HK-2 (cell line): Measurements from ENCODE around the gene TAAR9.

Experiments
- DNase-seq: peaks from one replicate; pipeline ENCODE4 v3.0.0-alpha.2; 2018; ENCODE audit not compliant: unreplicated experiment

TAAR9 gene

GRCh38 chr6:132537977-132538376 lies at the start of gene TAAR9:
Gene TAAR9 (plus strand): TSS chr6:132538277. CDS start chr6:132538290, 13 bp downstream.
- DNase-seq: no peak

- DNase-seq: no peak
These were observed 48.7 kb upstream of the TAAR9 start for GRCh38 chr6:132489376-132489775.

GRCh38 chr6:132490024-132490423 lies 48.1 kb upstream of the TAAR9 start:
- DNase-seq: no peak

GRCh38 chr6:132490478-132491204 lies 47.4 kb upstream of the TAAR9 start:
- no peak for DNase-seq

GRCh38 chr6:132491303-132491702 lies 46.8 kb upstream of the TAAR9 start:
- DNase-seq: no peak

GRCh38 chr6:132491881-132492280 lies 46.2 kb upstream of the TAAR9 start:
- DNase-seq: no peak

GRCh38 chr6:132494954-132495353 lies 43.1 kb upstream of the TAAR9 start:
- no peak for DNase-seq

GRCh38 chr6:132495604-132496079 lies 42.4 kb upstream of the TAAR9 start:
- DNase-seq: no peak

GRCh38 chr6:132496519-132497180 lies 41.4 kb upstream of the TAAR9 start:
- DNase-seq: no peak

GRCh38 chr6:132498638-132499037 lies 39.4 kb upstream of the TAAR9 start:
- no peak for DNase-seq

GRCh38 chr6:132499757-132500156 lies 38.3 kb upstream of the TAAR9 start:
- no peak for DNase-seq

- DNase-seq: no peak
These were observed 33.3 kb upstream of the TAAR9 start for GRCh38 chr6:132504757-132505156.

- DNase-seq: no peak
These were observed 32.9 kb upstream of the TAAR9 start for GRCh38 chr6:132505158-132505557.

- no peak for DNase-seq
These were observed 31.6 kb upstream of the TAAR9 start for GRCh38 chr6:132506461-132506860.

- DNase-seq: no peak
These were observed 30.9 kb upstream of the TAAR9 start for GRCh38 chr6:132506869-132507808.

GRCh38 chr6:132511210-132511830 lies 26.8 kb upstream of the TAAR9 start:
- DNase-seq: no peak

GRCh38 chr6:132511831-132512220 lies 26.3 kb upstream of the TAAR9 start:
- no peak for DNase-seq

- DNase-seq: no peak
These were observed 25.8 kb upstream of the TAAR9 start for GRCh38 chr6:132512342-132512637.

- peak; percentile 90 for DNase-seq
These were observed 25.1 kb upstream of the TAAR9 start, which contains the start of gene STX7 for GRCh38 chr6:132512638-132513632. Gene STX7 (minus strand): TSS chr6:132513116. CDS start chr6:132503530, 9,586 bp downstream.

GRCh38 chr6:132513831-132514545 lies 24.1 kb upstream of the TAAR9 start:
- no peak for DNase-seq
